ENCODE results near the gene CLSTN3. TPM values are rescaled to one million over a fixed set of nuclear protein-coding genes. Genes with fewer than 3 reads are reported as not detected.

CLSTN3 gene
- total RNA-seq, 1 experiment from 2014 or later: 24.7 TPM

- H3K4me3 Mint-ChIP-seq: no peak overlapping the region
- peaks cover 30% of the 10 kb centered on the region for H3K4me1 Mint-ChIP-seq
- no peak for ATAC-seq
- TF ChIP-seq ARID4B (CRISPR knock-in tag; IDR thresholded peaks at IDR 0.05; ENCODE audit: borderline replicate concordance) (no peak), ZNF317 (CRISPR knock-in tag; IDR thresholded peaks at IDR 0.05; ENCODE audit: borderline replicate concordance, low read depth) (no peak), CBFB (CRISPR knock-in tag; IDR thresholded peaks at IDR 0.05; ENCODE audit: low read depth) (no peak), IRF2 (CRISPR knock-in tag; IDR thresholded peaks at IDR 0.05; ENCODE audit: borderline replicate concordance, low read depth) (no peak), NR1H2 (CRISPR knock-in tag; IDR thresholded peaks at IDR 0.05) (no peak), FOXJ3 (CRISPR knock-in tag; IDR thresholded peaks at IDR 0.05; ENCODE audit: borderline replicate concordance) (no peak), ZNF396 (CRISPR knock-in tag; IDR thresholded peaks at IDR 0.05; ENCODE audit: borderline replicate concordance) (no peak), OVOL2 (CRISPR knock-in tag; IDR thresholded peaks at IDR 0.05; ENCODE audit: borderline replicate concordance) (no peak)
- TF ChIP-seq, protein P1, sequence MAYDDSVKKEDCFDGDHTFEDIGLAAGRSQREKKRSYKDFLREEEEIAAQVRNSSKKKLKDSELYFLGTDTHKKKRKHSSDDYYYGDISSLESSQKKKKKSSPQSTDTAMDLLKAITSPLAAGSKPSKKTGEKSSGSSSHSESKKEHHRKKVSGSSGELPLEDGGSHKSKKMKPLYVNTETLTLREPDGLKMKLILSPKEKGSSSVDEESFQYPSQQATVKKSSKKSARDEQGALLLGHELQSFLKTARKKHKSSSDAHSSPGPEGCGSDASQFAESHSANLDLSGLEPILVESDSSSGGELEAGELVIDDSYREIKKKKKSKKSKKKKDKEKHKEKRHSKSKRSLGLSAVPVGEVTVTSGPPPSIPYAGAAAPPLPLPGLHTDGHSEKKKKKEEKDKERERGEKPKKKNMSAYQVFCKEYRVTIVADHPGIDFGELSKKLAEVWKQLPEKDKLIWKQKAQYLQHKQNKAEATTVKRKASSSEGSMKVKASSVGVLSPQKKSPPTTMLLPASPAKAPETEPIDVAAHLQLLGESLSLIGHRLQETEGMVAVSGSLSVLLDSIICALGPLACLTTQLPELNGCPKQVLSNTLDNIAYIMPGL (CRISPR knock-in tag; IDR thresholded peaks at IDR 0.05): no peak
- TF ChIP-seq, protein P2, sequence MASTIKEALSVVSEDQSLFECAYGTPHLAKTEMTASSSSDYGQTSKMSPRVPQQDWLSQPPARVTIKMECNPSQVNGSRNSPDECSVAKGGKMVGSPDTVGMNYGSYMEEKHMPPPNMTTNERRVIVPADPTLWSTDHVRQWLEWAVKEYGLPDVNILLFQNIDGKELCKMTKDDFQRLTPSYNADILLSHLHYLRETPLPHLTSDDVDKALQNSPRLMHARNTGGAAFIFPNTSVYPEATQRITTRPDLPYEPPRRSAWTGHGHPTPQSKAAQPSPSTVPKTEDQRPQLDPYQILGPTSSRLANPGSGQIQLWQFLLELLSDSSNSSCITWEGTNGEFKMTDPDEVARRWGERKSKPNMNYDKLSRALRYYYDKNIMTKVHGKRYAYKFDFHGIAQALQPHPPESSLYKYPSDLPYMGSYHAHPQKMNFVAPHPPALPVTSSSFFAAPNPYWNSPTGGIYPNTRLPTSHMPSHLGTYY (CRISPR knock-in tag; IDR thresholded peaks at IDR 0.05): no peak
- TF ChIP-seq, protein P3, sequence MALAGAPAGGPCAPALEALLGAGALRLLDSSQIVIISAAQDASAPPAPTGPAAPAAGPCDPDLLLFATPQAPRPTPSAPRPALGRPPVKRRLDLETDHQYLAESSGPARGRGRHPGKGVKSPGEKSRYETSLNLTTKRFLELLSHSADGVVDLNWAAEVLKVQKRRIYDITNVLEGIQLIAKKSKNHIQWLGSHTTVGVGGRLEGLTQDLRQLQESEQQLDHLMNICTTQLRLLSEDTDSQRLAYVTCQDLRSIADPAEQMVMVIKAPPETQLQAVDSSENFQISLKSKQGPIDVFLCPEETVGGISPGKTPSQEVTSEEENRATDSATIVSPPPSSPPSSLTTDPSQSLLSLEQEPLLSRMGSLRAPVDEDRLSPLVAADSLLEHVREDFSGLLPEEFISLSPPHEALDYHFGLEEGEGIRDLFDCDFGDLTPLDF (CRISPR knock-in tag; IDR thresholded peaks at IDR 0.05): no peak
- H3K9me3 Mint-ChIP-seq: no peaks in the 10 kb centered on the region
- CTCF ChIA-PET: interaction anchor here (0.7 to 7.7 kb wide), 3 partner anchors 17 to 127 kb away, joined by 3 to 63 read pairs (median 7); partner anchors contain the start of genes C1RL and C1S
- H3K27me3 Mint-ChIP-seq (ENCODE audit: low read depth): no peaks in the 10 kb centered on the region; the same call in none of the 2 replicates
- H3K36me3 Mint-ChIP-seq: no peaks in the 10 kb centered on the region
- POLR2A ChIA-PET: interaction anchor here (1.0 to 1.1 kb wide), 2 partner anchors 12 to 73 kb away, joined by 3 read pairs; partner anchors contain the start of gene LPCAT3
- no peak for DNase-seq (ENCODE audit: low spot score)
- no peak overlapping the region for H3K27ac Mint-ChIP-seq
These were observed 39.0 kb upstream of the CLSTN3 start for GRCh38 chr12:7091171-7091570.

- CTCF ChIA-PET: interaction anchor here (0.7 to 7.7 kb wide), 5 partner anchors 17 to 127 kb away, joined by 3 to 63 read pairs (median 3); partner anchors contain the start of genes C1RL and C1S
- TF ChIP-seq ZBTB21 (CRISPR knock-in tag; IDR thresholded peaks at IDR 0.05; ENCODE audit: borderline replicate concordance): 0 out of 2 replicates have a peak, but pooled peaks have one; percentile 23
- TF ChIP-seq ELF4 (CRISPR knock-in tag; IDR thresholded peaks at IDR 0.05; ENCODE audit: low read depth): no peak
- H3K4me3 Mint-ChIP-seq: peak overlapping the region; percentile 65
- peak overlapping the region; percentile 79; the same call in 1 of the 2 replicates for H3K27ac Mint-ChIP-seq
- ATAC-seq (no peak), DNase-seq (ENCODE audit: low spot score) (no peak)
- H3K4me1 Mint-ChIP-seq: peaks cover 34% of the 10 kb centered on the region
- POLR2A ChIA-PET: interaction anchor here (0.5 to 1.1 kb wide), 2 partner anchors 73 to 167 kb away, joined by 3 to 4 read pairs; partner anchors contain the start of gene LPCAT3
- no peaks in the 10 kb centered on the region; the same call in none of the 2 replicates for H3K27me3 Mint-ChIP-seq (ENCODE audit: low read depth)
- no peaks in the 10 kb centered on the region for H3K9me3 Mint-ChIP-seq
- H3K36me3 Mint-ChIP-seq: no peaks in the 10 kb centered on the region
These were observed 38.4 kb upstream of the CLSTN3 start for GRCh38 chr12:7091660-7092228.
